IMR-90 (cell line): Measurements from ENCODE around the gene SCN8A. TPM values are rescaled to one million over a fixed set of nuclear protein-coding genes. Genes with fewer than 3 reads are reported as not detected.

Source experiments
- ATAC-seq: fragments of 200-7000 bp; cut with Tn5 transposase; 2 replicates; pipeline ENCODE4 v1.9.1; 2020; ENCODE audit warnings: low read depth, mild to moderate bottlenecking, moderate library complexity
- BruUV-seq: library from RNA; stranded (reverse); fragments of 400-500 nt; replicated peaks from 2 replicates; lab custom pipeline; 2021; lab: Mats Ljungman, UMichigan
- CTCF ChIA-PET: fragments of 300-600 bp; formaldehyde crosslinking; extraction: SDS; loops from one replicate; lab custom pipeline; 2021; ENCODE audit warnings: antibody characterized with exemption; lab: Yijun Ruan, JAX
- POLR2A ChIA-PET: fragments of 300-600 bp; sonication (Branson Sonifier 250); formaldehyde crosslinking; loops from one replicate; lab custom pipeline; 2022; ENCODE audit warnings: antibody characterized with exemption; ENCODE audit not compliant: unreplicated experiment; lab: Charles Lee
- DNase-seq: peaks from one replicate; pipeline ENCODE4 v3.0.0; 2013
- H2AFZ ChIP-seq: replicated peaks from 2 replicates; pipeline ENCODE3; 2013; ENCODE audit warnings: low read length, mild to moderate bottlenecking; ENCODE audit not compliant: poor library complexity
- H2AK5ac ChIP-seq: 2 replicates; pipeline ENCODE4 v1.6.1; 2013; ENCODE audit warnings: low read depth, low read length, inconsistent platforms
- H2AK9ac ChIP-seq: replicated peaks from 2 replicates; pipeline ENCODE3; 2013; ENCODE audit warnings: mild to moderate bottlenecking, low read depth, low read length, moderate library complexity; ENCODE audit not compliant: poor library complexity
- H2BK120ac ChIP-seq: 2 replicates; pipeline ENCODE4 v1.6.1; 2013; ENCODE audit warnings: low read depth, low read length, inconsistent platforms
- H2BK15ac ChIP-seq: 3 replicates; pipeline ENCODE4 v1.6.1; 2013; ENCODE audit warnings: low read depth, low read length, inconsistent platforms
- H2BK20ac ChIP-seq: 2 replicates; pipeline ENCODE4 v1.6.1; 2013; ENCODE audit warnings: low read depth, mild to moderate bottlenecking, inconsistent platforms, low read length, moderate library complexity
- H2BK5ac ChIP-seq: 2 replicates; pipeline ENCODE4 v1.6.1; 2013; ENCODE audit warnings: mild to moderate bottlenecking, low read depth, low read length, inconsistent platforms; ENCODE audit not compliant: poor library complexity, severe bottlenecking
- H3K14ac ChIP-seq: replicated peaks from 2 replicates; pipeline ENCODE4 v1.6.1; 2013; ENCODE audit warnings: low read depth, low read length, inconsistent platforms
- H3K18ac ChIP-seq: 2 replicates; pipeline ENCODE4 v1.6.1; 2013; ENCODE audit warnings: low read depth, low read length, control low read depth
- H3K23ac ChIP-seq: 2 replicates; pipeline ENCODE4 v1.6.1; 2013; ENCODE audit warnings: low read depth, low read length, inconsistent platforms
- H3K27ac ChIP-seq: 2 replicates; pipeline ENCODE4 v1.5.1; 2013; ENCODE audit warnings: mild to moderate bottlenecking, control low read depth, low read length; ENCODE audit not compliant: insufficient read depth
- H3K27me3 ChIP-seq: 2 replicates; pipeline ENCODE4 v1.6.1; 2013; ENCODE audit warnings: low read length; ENCODE audit not compliant: control insufficient read depth, insufficient read depth
- H3K36me3 ChIP-seq: 2 replicates; pipeline ENCODE4 v1.6.1; 2013; ENCODE audit warnings: low read length, mixed read lengths; ENCODE audit not compliant: control insufficient read depth, insufficient read depth
- H3K4ac ChIP-seq: 2 replicates; pipeline ENCODE4 v1.6.1; 2013; ENCODE audit warnings: low read depth, low read length, inconsistent platforms
- H3K4me1 ChIP-seq: 2 replicates; pipeline ENCODE4 v1.6.1; 2013; ENCODE audit warnings: low read length, mixed read lengths; ENCODE audit not compliant: control insufficient read depth, insufficient read depth
- H3K4me2 ChIP-seq: 2 replicates; pipeline ENCODE4 v1.6.1; 2013; ENCODE audit warnings: low read depth, mild to moderate bottlenecking, control low read depth, low read length, moderate library complexity
- H3K4me3 ChIP-seq: 2 replicates; pipeline ENCODE4 v1.5.1; 2013; ENCODE audit warnings: low read depth, mild to moderate bottlenecking, control low read depth, low read length, moderate library complexity; ENCODE audit not compliant: insufficient read depth
- H3K56ac ChIP-seq: 2 replicates; pipeline ENCODE4 v1.6.1; 2013; ENCODE audit warnings: low read length, inconsistent platforms; ENCODE audit not compliant: insufficient read depth; ENCODE audit errors: extremely low read depth
- H3K79me1 ChIP-seq, 2 experiments: 2 replicates each; pipeline ENCODE4 v1.6.1; 2013; ENCODE audit warnings: low read length in 2 of 2, inconsistent platforms in 1 of 2, low read depth in 1 of 2
- H3K9ac ChIP-seq: 2 replicates; pipeline ENCODE4 v1.6.1; 2013; ENCODE audit warnings: low read depth, low read length, control low read depth
- H3K9me1 ChIP-seq: 2 replicates; pipeline ENCODE4 v1.6.1; 2013; ENCODE audit warnings: low read length, inconsistent platforms; ENCODE audit not compliant: insufficient read depth
- H3K9me3 ChIP-seq: 2 replicates; pipeline ENCODE4 v1.6.1; 2013; ENCODE audit warnings: low read length; ENCODE audit not compliant: control insufficient read depth, insufficient read depth
- H4K20me1 ChIP-seq: 2 replicates; pipeline ENCODE4 v1.6.1; 2013; ENCODE audit warnings: low read length, inconsistent platforms; ENCODE audit not compliant: insufficient read depth
- H4K5ac ChIP-seq: 2 replicates; pipeline ENCODE4 v1.6.1; 2013; ENCODE audit warnings: mild to moderate bottlenecking, low read depth, low read length, control low read depth
- H4K8ac ChIP-seq, 2 experiments: 2 replicates each; pipeline ENCODE4 v1.6.1; 2013; ENCODE audit warnings: low read depth in 2 of 2, low read length in 2 of 2, control low read depth in 1 of 2, inconsistent platforms in 1 of 2
- H4K91ac ChIP-seq: 2 replicates; pipeline ENCODE4 v1.6.1; 2013; ENCODE audit warnings: low read depth, low read length, inconsistent platforms; ENCODE audit not compliant: insufficient read depth
- BHLHE40 ChIP-seq: fragments of 150-350 bp; IDR thresholded peaks from 2 replicates; pipeline ENCODE4 v1.6.1; 2016; ENCODE audit warnings: mild to moderate bottlenecking, low read depth, low read length
- CEBPB ChIP-seq: IDR thresholded peaks from 2 replicates; pipeline ENCODE4 v1.6.1; 2012; ENCODE audit warnings: low read depth, low read length, improper control_type of control experiment
- CHD1 ChIP-seq: IDR thresholded peaks from 2 replicates; pipeline ENCODE4 v1.6.1; 2012; ENCODE audit warnings: low read depth, low read length, improper control_type of control experiment
- MAZ ChIP-seq: IDR thresholded peaks from 2 replicates; pipeline ENCODE4 v1.6.1; 2012; ENCODE audit warnings: low read depth, mild to moderate bottlenecking, low read length, improper control_type of control experiment, moderate library complexity, borderline replicate concordance
- MXI1 ChIP-seq: IDR thresholded peaks from 2 replicates; pipeline ENCODE4 v1.6.1; 2012; ENCODE audit warnings: low read depth, mild to moderate bottlenecking, low read length, moderate library complexity, borderline replicate concordance
- POLR2A ChIP-seq: IDR thresholded peaks from 2 replicates; pipeline ENCODE4 v1.6.1; 2012; ENCODE audit warnings: mild to moderate bottlenecking, low read depth, low read length
- RCOR1 ChIP-seq: IDR thresholded peaks from 2 replicates; pipeline ENCODE4 v1.6.1; 2012; ENCODE audit warnings: mild to moderate bottlenecking, low read length, improper control_type of control experiment; ENCODE audit not compliant: insufficient replicate concordance
- SMC3 ChIP-seq: fragments of 150-350 bp; IDR thresholded peaks from 2 replicates; pipeline ENCODE4 v1.6.1; 2016; ENCODE audit warnings: low read depth, mild to moderate bottlenecking, antibody characterized with exemption, low read length, moderate library complexity
- WGBS, 2 experiments: methylation state at CpG; one replicate each; pipeline versions ENCODE4 v1.1.5 to v1.1.7; 2013; ENCODE audit warnings: missing lambda C conversion rate in 2 of 2; ENCODE audit not compliant: insufficient read length in 1 of 2; ENCODE audit errors: extremely low coverage in 2 of 2; 5-methylcytosine and 5-hydroxymethylcytosine counted together
- dilution Hi-C: fragments of 300-500 bp; cut with HindIII; formaldehyde crosslinking; loops from one replicate; pipeline ENCODE4 v1.14.3; 2018; ENCODE audit warnings: low sequenced_read_pairs; ENCODE audit not compliant: unreplicated experiment
- in situ Hi-C: fragments of 300-500 bp; cut with MboI; formaldehyde crosslinking; loops from 3 replicates; pipeline ENCODE4 v1.14.3; 2019; ENCODE audit warnings: low sequenced_read_pairs, inconsistent platforms, mixed read lengths
- intact Hi-C: fragments of 100-400 bp; cut with micrococcal nuclease; formaldehyde crosslinking; loops from 2 replicates; pipeline ENCODE4 v1.10.0; 2022
- polyA plus RNA-seq, 3 experiments: library from polyadenylated mRNA; depleted of rRNA; stranded (reverse); fragments of >200 nt; gene quantifications; 2 replicates each; pipeline ENCODE4 v1.2.3, GENCODE V29; 2012; ENCODE audit warnings: low replicate concordance in 1 of 3
- total RNA-seq: library from RNA; depleted of rRNA; stranded (reverse); fragments of >200 nt; gene quantifications from 2 replicates; pipeline ENCODE4 v1.2.3, GENCODE V29; 2012
- TF ChIP-seq, protein P1 (sequence below): fragments of 150-350 bp; IDR thresholded peaks from 2 replicates; pipeline ENCODE4 v1.6.1; 2017; ENCODE audit warnings: mild to moderate bottlenecking, antibody characterized with exemption, low read length, low read depth

Gene SCN8A
- total and polyA plus RNA-seq, 2 of the 4 experiments (the other 2 are of a cell fraction) = 6.9 to 19.7 TPM

DNA sequence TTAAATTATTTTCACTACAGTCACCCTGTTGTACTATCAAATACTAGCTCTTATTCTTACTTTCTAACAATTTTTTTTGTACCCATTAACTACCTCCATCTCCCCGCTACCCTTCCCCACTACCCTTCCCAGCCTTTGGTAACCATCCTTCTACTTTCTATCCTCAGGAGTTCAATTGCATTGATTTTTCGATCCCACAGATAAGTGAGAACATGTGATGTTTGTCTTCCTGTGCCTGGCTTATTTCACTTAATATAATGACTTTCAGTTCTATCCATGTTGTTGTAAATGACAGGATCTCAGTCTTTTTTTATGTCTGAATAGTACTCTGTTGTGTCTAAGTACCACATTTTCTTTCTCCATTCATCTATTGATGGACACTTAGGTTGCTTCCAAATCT, 139.7 kb downstream of the SCN8A start:
- no peak overlapping the region for H4K5ac ChIP-seq
- no peak overlapping the region for H3K14ac ChIP-seq
- H3K79me1 ChIP-seq = no peaks in the 10 kb centered on the region
- H3K4me1 ChIP-seq = peaks cover 2% of the 10 kb centered on the region; the same call in 1 of the 2 replicates
- H3K9me1 ChIP-seq = no peaks in the 10 kb centered on the region
- in situ Hi-C loops = no loop called here
- intact Hi-C loops = no loop called here
- no peak overlapping the region for H2BK5ac ChIP-seq
- H2AK9ac ChIP-seq = no peak overlapping the region
- peaks cover 2% of the 10 kb centered on the region; the same call in 1 of the 2 replicates for H3K36me3 ChIP-seq
- H3K9ac ChIP-seq = no peak overlapping the region
- no peak overlapping the region for H2BK120ac ChIP-seq
- dilution Hi-C loops = no loop called here
- H3K27ac ChIP-seq = no peak overlapping the region
- BruUV-seq = no TSS peak
- ChIA-PET CTCF (no interaction called here), POLR2A (no interaction called here)
- no peaks in the 10 kb centered on the region for H3K27me3 ChIP-seq
- H3K56ac ChIP-seq = no peak overlapping the region
- H4K20me1 ChIP-seq = no peaks in the 10 kb centered on the region
- no peaks in the 10 kb centered on the region for H3K9me3 ChIP-seq
- H3K4ac ChIP-seq = no peak overlapping the region
- H3K18ac ChIP-seq = no peak overlapping the region
- no peak overlapping the region for H2BK20ac ChIP-seq
- H3K4me3 ChIP-seq = no peak overlapping the region
- H3K4me2 ChIP-seq = no peak overlapping the region
- H2AK5ac ChIP-seq = no peak overlapping the region
- TF ChIP-seq SMC3 (no peak), CEBPB (no peak), POLR2A (no peak), MXI1 (no peak), MAZ (no peak), BHLHE40 (no peak), CHD1 (no peak), RCOR1 (no peak)
- TF ChIP-seq, protein P1, sequence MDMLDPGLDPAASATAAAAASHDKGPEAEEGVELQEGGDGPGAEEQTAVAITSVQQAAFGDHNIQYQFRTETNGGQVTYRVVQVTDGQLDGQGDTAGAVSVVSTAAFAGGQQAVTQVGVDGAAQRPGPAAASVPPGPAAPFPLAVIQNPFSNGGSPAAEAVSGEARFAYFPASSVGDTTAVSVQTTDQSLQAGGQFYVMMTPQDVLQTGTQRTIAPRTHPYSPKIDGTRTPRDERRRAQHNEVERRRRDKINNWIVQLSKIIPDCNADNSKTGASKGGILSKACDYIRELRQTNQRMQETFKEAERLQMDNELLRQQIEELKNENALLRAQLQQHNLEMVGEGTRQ = no peak
- DNase-seq = no peak
- no peak for ATAC-seq
- H4K91ac ChIP-seq = no peak overlapping the region
- no peak overlapping the region for H2AFZ ChIP-seq
- WGBS, 2 experiments = 100% methylated on average over 1 of the region's 2 CpGs; no CpG with 5 or more reads in 1 of the 2 experiments
- no peak overlapping the region for H3K23ac ChIP-seq
- H4K8ac ChIP-seq = no peak overlapping the region
- no peak overlapping the region for H2BK15ac ChIP-seq
